ENCODE measurements around the gene PRKD1.

Gene PRKD1

GRCh38 chr14:29802211-29802610, 125.4 kb downstream of the PRKD1 start:
- in situ Hi-C loops (cut with HindIII; ENCODE audit: low sequenced_read_pairs) = no loop called here
- DNase-seq (ENCODE audit: low read depth) = no peak
- TF ChIP-seq CTCF (IDR thresholded peaks at IDR 0.05; ENCODE audit: low read depth, low read length, missing control alignments) = no peak
- H3K4me3 ChIP-seq (ENCODE audit: low read depth, low read length) = no peak overlapping the region

- peak; percentile 29 for TF ChIP-seq CTCF (IDR thresholded peaks at IDR 0.05; ENCODE audit: low read depth, low read length, missing control alignments)
- in situ Hi-C loops (cut with HindIII; ENCODE audit: low sequenced_read_pairs) = no loop called here
- H3K4me3 ChIP-seq (ENCODE audit: low read depth, low read length) = no peak overlapping the region
- no peak for DNase-seq (ENCODE audit: low read depth)
Observed at GRCh38 chr14:29800961-29801360, 126.7 kb downstream of the PRKD1 start.

- no peak for DNase-seq (ENCODE audit: low read depth)
- in situ Hi-C loops (cut with HindIII; ENCODE audit: low sequenced_read_pairs) = no loop called here
- TF ChIP-seq CTCF (IDR thresholded peaks at IDR 0.05; ENCODE audit: low read depth, low read length, missing control alignments) = no peak
- H3K4me3 ChIP-seq (ENCODE audit: low read depth, low read length) = no peak overlapping the region
Observed at GRCh38 chr14:29799464-29800095, 128.1 kb downstream of the PRKD1 start.

- in situ Hi-C loops (cut with HindIII; ENCODE audit: low sequenced_read_pairs) = no loop called here
- no peak for DNase-seq (ENCODE audit: low read depth)
- H3K4me3 ChIP-seq (ENCODE audit: low read depth, low read length) = no peak overlapping the region
- TF ChIP-seq CTCF (IDR thresholded peaks at IDR 0.05; ENCODE audit: low read depth, low read length, missing control alignments) = no peak
Observed at GRCh38 chr14:29798811-29799210, 128.8 kb downstream of the PRKD1 start.

GRCh38 chr14:29798108-29798663, 129.5 kb downstream of the PRKD1 start:
- no peak overlapping the region for H3K4me3 ChIP-seq (ENCODE audit: low read depth, low read length)
- DNase-seq (ENCODE audit: low read depth) = no peak
- in situ Hi-C loops (cut with HindIII; ENCODE audit: low sequenced_read_pairs) = no loop called here
- TF ChIP-seq CTCF (IDR thresholded peaks at IDR 0.05; ENCODE audit: low read depth, low read length, missing control alignments) = no peak

GRCh38 chr14:29796853-29797252, 130.8 kb downstream of the PRKD1 start:
- no peak for DNase-seq (ENCODE audit: low read depth)
- TF ChIP-seq CTCF (IDR thresholded peaks at IDR 0.05; ENCODE audit: low read depth, low read length, missing control alignments) = no peak
- in situ Hi-C loops (cut with HindIII; ENCODE audit: low sequenced_read_pairs) = no loop called here
- no peak overlapping the region for H3K4me3 ChIP-seq (ENCODE audit: low read depth, low read length)
